ENCODE measurements around the gene CALCA.

CALCA gene

GRCh38 chr11:14942745-14943144 is 29.4 kb downstream of the CALCA start:
- no peak for DNase-seq

- DNase-seq, result no peak
These were observed 33.2 kb downstream of the CALCA start for GRCh38 chr11:14938936-14939335.

GRCh38 chr11:14934641-14935351 is 37.4 kb downstream of the CALCA start:
- no peak for DNase-seq

- DNase-seq, result no peak
These were observed 39.7 kb downstream of the CALCA start for GRCh38 chr11:14932447-14932846.

- DNase-seq, result no peak
These were observed 41.8 kb downstream of the CALCA start for GRCh38 chr11:14930369-14930768.

GRCh38 chr11:14927146-14927545 is 45.0 kb downstream of the CALCA start:
- DNase-seq, result no peak

- DNase-seq, result no peak
These were observed 47.8 kb downstream of the CALCA start for GRCh38 chr11:14924318-14924717.

All from activated CD4-positive, alpha-beta T cell treated with anti-CD3 and anti-CD28 coated beads, Interleukin-2, Interleukin-6, amounts not matched to agents 100 ng/mL and 50 ng/mL, durations not matched to agents 16 hours and 8 hours (primary cell).